ENCODE measurements around the gene PPFIA1. TPM values are rescaled to one million over a fixed set of nuclear protein-coding genes. Genes with fewer than 3 reads are reported as not detected.
A peak's percentile ranks its signal among the peaks of the same experiment; 100 is the strongest.

Gene PPFIA1
- total RNA-seq, 1 donor from 2014 or later = 54.2 TPM

- Mint-ChIP-seq H3K36me3 (ENCODE audit: low read depth) (no peaks in the 10 kb centered on the region), H3K27me3 (no peaks in the 10 kb centered on the region), H3K4me1 (peaks cover 7% of the 10 kb centered on the region), H3K4me3 (no peak overlapping the region), H3K27ac (peak overlapping the region; percentile 32), H3K9me3 (no peaks in the 10 kb centered on the region)
- DNase-seq = peak; percentile 64
- intact Hi-C loops (cut with micrococcal nuclease) = no loop called here
These were observed 153.3 kb downstream of the PPFIA1 start for GRCh38 chr11:70423523-70424505.

- DNase-seq = no peak
These were observed 154.4 kb downstream of the PPFIA1 start for GRCh38 chr11:70424765-70425344.

GRCh38 chr11:70427436-70427835, 156.9 kb downstream of the PPFIA1 start:
- Mint-ChIP-seq H3K4me3 (no peak overlapping the region), H3K9me3 (no peaks in the 10 kb centered on the region), H3K4me1 (peaks cover 7% of the 10 kb centered on the region), H3K27me3 (no peaks in the 10 kb centered on the region), H3K36me3 (ENCODE audit: low read depth) (no peaks in the 10 kb centered on the region), H3K27ac (no peak overlapping the region)
- intact Hi-C loops (cut with micrococcal nuclease) = no loop called here
- no peak for DNase-seq

More at GRCh38 chr11:70424765-70425344, 154.4 kb downstream of the PPFIA1 start:
- peaks cover 7% of the 10 kb centered on the region for H3K4me1 Mint-ChIP-seq
- no peaks in the 10 kb centered on the region for H3K9me3 Mint-ChIP-seq
- H3K36me3 Mint-ChIP-seq (ENCODE audit: low read depth) = no peaks in the 10 kb centered on the region
- H3K4me3 Mint-ChIP-seq = no peak overlapping the region
- no peaks in the 10 kb centered on the region for H3K27me3 Mint-ChIP-seq
- intact Hi-C loops (cut with micrococcal nuclease) = no loop called here
- no peak overlapping the region for H3K27ac Mint-ChIP-seq

GRCh38 chr11:70428701-70429427, 158.4 kb downstream of the PPFIA1 start:
- no peak overlapping the region for H3K27ac Mint-ChIP-seq
- H3K27me3 Mint-ChIP-seq = no peaks in the 10 kb centered on the region
- no peaks in the 10 kb centered on the region for H3K9me3 Mint-ChIP-seq
- no peak overlapping the region for H3K4me3 Mint-ChIP-seq
- DNase-seq = no peak
- intact Hi-C loops (cut with micrococcal nuclease) = no loop called here
- no peaks in the 10 kb centered on the region for H3K36me3 Mint-ChIP-seq (ENCODE audit: low read depth)
- H3K4me1 Mint-ChIP-seq = peaks cover 5% of the 10 kb centered on the region

GRCh38 chr11:70429428-70429705, 158.9 kb downstream of the PPFIA1 start:
- H3K27me3 Mint-ChIP-seq = no peaks in the 10 kb centered on the region
- H3K4me1 Mint-ChIP-seq = peaks cover 1% of the 10 kb centered on the region
- H3K27ac Mint-ChIP-seq = no peak overlapping the region
- intact Hi-C loops (cut with micrococcal nuclease) = no loop called here
- DNase-seq = no peak
- H3K36me3 Mint-ChIP-seq (ENCODE audit: low read depth) = no peaks in the 10 kb centered on the region
- H3K9me3 Mint-ChIP-seq = no peaks in the 10 kb centered on the region
- no peak overlapping the region for H3K4me3 Mint-ChIP-seq

GRCh38 chr11:70429724-70430521, 159.4 kb downstream of the PPFIA1 start:
- Mint-ChIP-seq H3K36me3 (ENCODE audit: low read depth) (no peaks in the 10 kb centered on the region), H3K4me1 (no peaks in the 10 kb centered on the region), H3K9me3 (no peaks in the 10 kb centered on the region), H3K27me3 (no peaks in the 10 kb centered on the region), H3K27ac (no peak overlapping the region), H3K4me3 (no peak overlapping the region)
- DNase-seq = no peak
- intact Hi-C loops (cut with micrococcal nuclease) = no loop called here

GRCh38 chr11:70430671-70431574, 160.4 kb downstream of the PPFIA1 start:
- intact Hi-C loops (cut with micrococcal nuclease) = no loop called here
- no peak overlapping the region for H3K27ac Mint-ChIP-seq
- no peaks in the 10 kb centered on the region for H3K27me3 Mint-ChIP-seq
- DNase-seq = no peak
- no peaks in the 10 kb centered on the region for H3K4me1 Mint-ChIP-seq
- no peaks in the 10 kb centered on the region for H3K36me3 Mint-ChIP-seq (ENCODE audit: low read depth)
- H3K4me3 Mint-ChIP-seq = no peak overlapping the region
- no peaks in the 10 kb centered on the region for H3K9me3 Mint-ChIP-seq

GRCh38 chr11:70431611-70432010, 161.1 kb downstream of the PPFIA1 start:
- Mint-ChIP-seq H3K4me3 (no peak overlapping the region), H3K4me1 (no peaks in the 10 kb centered on the region), H3K9me3 (no peaks in the 10 kb centered on the region), H3K27ac (no peak overlapping the region), H3K27me3 (no peaks in the 10 kb centered on the region), H3K36me3 (ENCODE audit: low read depth) (no peaks in the 10 kb centered on the region)
- no peak for DNase-seq
- intact Hi-C loops (cut with micrococcal nuclease) = no loop called here

GRCh38 chr11:70432065-70432464, 161.6 kb downstream of the PPFIA1 start:
- H3K4me3 Mint-ChIP-seq = no peak overlapping the region
- DNase-seq = no peak
- H3K9me3 Mint-ChIP-seq = no peaks in the 10 kb centered on the region
- intact Hi-C loops (cut with micrococcal nuclease) = no loop called here
- no peaks in the 10 kb centered on the region for H3K4me1 Mint-ChIP-seq
- no peaks in the 10 kb centered on the region for H3K36me3 Mint-ChIP-seq (ENCODE audit: low read depth)
- H3K27me3 Mint-ChIP-seq = no peaks in the 10 kb centered on the region
- no peak overlapping the region for H3K27ac Mint-ChIP-seq

GRCh38 chr11:70432580-70432979, 162.1 kb downstream of the PPFIA1 start:
- Mint-ChIP-seq H3K27ac (no peak overlapping the region), H3K9me3 (no peaks in the 10 kb centered on the region), H3K27me3 (no peaks in the 10 kb centered on the region), H3K36me3 (ENCODE audit: low read depth) (no peaks in the 10 kb centered on the region), H3K4me1 (no peaks in the 10 kb centered on the region), H3K4me3 (no peak overlapping the region)
- intact Hi-C loops (cut with micrococcal nuclease) = no loop called here
- DNase-seq = no peak

- H3K27me3 Mint-ChIP-seq = no peaks in the 10 kb centered on the region
- H3K36me3 Mint-ChIP-seq (ENCODE audit: low read depth) = no peaks in the 10 kb centered on the region
- no peaks in the 10 kb centered on the region for H3K4me1 Mint-ChIP-seq
- no peak for DNase-seq
- no peaks in the 10 kb centered on the region for H3K9me3 Mint-ChIP-seq
- no peak overlapping the region for H3K4me3 Mint-ChIP-seq
- H3K27ac Mint-ChIP-seq = no peak overlapping the region
- intact Hi-C loops (cut with micrococcal nuclease) = no loop called here
These were observed 162.5 kb downstream of the PPFIA1 start for GRCh38 chr11:70433038-70433437.

GRCh38 chr11:70433526-70433925, 163.0 kb downstream of the PPFIA1 start:
- no peak for DNase-seq
- Mint-ChIP-seq H3K9me3 (no peaks in the 10 kb centered on the region), H3K36me3 (ENCODE audit: low read depth) (no peaks in the 10 kb centered on the region), H3K27me3 (no peaks in the 10 kb centered on the region), H3K4me3 (no peak overlapping the region), H3K27ac (no peak overlapping the region), H3K4me1 (no peaks in the 10 kb centered on the region)
- intact Hi-C loops (cut with micrococcal nuclease) = no loop called here

Data from activated CD4-positive, alpha-beta T cell treated with anti-CD3 and anti-CD28 coated beads, Interleukin-2, amount 10 ng/mL, durations not matched to agents 24 days and 14 days (primary cell).